ENCODE data around the gene PTK7.
A peak's percentile ranks its signal among the peaks of the same experiment; 100 is the strongest.

Gene PTK7

GRCh38 chr6:43146709-43147688 is 70.9 kb downstream of the PTK7 start:
- DNase-seq = no peak

- no peak for DNase-seq
Measured at GRCh38 chr6:43147691-43148477, 71.8 kb downstream of the PTK7 start.

- peak; percentile 49 for DNase-seq
Measured at GRCh38 chr6:43149265-43149664, 73.2 kb downstream of the PTK7 start.

- no peak for DNase-seq
Measured at GRCh38 chr6:43150051-43150751, 74.1 kb downstream of the PTK7 start.

- DNase-seq = no peak
Measured at GRCh38 chr6:43159599-43159998, 83.5 kb downstream of the PTK7 start.

- DNase-seq = no peak
Measured at GRCh38 chr6:43163899-43164298, 87.8 kb downstream of the PTK7 start.

DNA sequence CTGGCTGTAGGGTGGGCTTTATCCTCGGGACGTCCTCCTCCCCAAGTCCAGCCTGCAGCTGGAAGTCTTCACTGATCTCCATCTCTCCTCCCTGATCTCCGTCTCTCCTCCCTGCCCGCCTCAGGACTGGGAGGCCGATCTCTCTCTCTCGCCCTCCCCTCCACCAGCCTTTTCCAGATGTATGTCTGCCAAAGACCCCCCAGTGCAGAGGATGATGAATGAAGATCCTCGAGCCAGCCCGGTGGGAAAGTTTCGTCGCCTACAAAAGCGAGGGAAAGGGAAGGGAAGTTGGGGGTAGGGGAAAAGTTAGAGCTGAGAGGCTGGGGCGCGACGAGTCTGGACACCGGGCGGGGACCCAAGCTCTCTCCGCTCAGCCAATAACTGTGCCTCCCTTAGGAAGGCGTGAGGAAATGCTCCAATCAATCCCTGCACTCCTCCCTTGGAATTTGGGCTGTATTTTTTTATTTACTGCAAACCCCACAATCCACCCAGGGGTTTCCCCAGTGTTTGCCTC is 94.4 kb downstream of the PTK7 start:
- DNase-seq = no peak

DNA sequence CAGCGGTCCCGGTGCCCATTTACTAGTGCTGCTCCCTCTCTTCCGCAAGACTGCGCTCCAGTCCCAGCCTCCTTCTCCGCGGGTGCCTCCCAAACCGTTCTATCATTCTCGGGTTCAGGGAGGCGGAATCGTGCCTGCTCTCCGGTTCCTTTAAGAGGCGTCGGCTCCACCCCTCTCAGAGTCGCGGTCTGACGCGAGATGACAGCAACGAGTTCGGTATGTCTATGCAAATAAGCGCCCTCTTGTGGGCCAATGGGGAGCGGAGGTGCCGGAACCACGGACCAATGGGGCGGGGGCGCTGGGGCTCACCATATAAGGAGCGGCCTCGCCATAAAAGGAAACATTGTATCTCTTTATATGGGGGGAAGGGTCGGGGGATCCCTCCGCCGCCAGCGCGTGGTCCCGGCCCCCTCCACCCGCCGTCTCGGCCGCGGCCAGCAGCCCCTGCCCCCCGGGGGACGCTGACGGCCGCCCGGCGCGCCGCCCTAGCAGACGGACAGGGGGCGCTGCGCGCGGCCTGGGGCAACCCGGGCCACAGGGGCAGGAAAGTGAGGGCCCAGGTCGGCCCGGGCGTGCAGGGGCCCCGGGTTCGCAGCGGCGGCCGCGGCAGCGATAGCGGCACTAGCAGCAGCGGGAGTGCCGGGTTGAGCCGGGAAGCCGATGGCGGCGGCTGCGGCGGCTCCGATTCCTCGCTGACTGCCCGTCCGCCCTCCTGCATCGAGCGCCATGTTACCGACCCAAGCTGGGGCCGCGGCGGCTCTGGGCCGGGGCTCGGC is 95.0 kb downstream of the PTK7 start, which contains the start of gene SRF:
Gene SRF, plus strand, starts transcription at position 339 of the 776 bp plus-strand sequence. Its CDS starts 388 bp downstream, at position 727.
- DNase-seq = peak; percentile 100

- DNase-seq = no peak
Measured at GRCh38 chr6:43171707-43172103, 95.6 kb downstream of the PTK7 start.

- no peak for DNase-seq
Measured at GRCh38 chr6:43172104-43173007, 96.2 kb downstream of the PTK7 start.

- peak; percentile 35 for DNase-seq
Measured at GRCh38 chr6:43173591-43174262, 97.6 kb downstream of the PTK7 start.

GRCh38 chr6:43174263-43175112 is 98.4 kb downstream of the PTK7 start:
- peak; percentile 99 for DNase-seq

DNA sequence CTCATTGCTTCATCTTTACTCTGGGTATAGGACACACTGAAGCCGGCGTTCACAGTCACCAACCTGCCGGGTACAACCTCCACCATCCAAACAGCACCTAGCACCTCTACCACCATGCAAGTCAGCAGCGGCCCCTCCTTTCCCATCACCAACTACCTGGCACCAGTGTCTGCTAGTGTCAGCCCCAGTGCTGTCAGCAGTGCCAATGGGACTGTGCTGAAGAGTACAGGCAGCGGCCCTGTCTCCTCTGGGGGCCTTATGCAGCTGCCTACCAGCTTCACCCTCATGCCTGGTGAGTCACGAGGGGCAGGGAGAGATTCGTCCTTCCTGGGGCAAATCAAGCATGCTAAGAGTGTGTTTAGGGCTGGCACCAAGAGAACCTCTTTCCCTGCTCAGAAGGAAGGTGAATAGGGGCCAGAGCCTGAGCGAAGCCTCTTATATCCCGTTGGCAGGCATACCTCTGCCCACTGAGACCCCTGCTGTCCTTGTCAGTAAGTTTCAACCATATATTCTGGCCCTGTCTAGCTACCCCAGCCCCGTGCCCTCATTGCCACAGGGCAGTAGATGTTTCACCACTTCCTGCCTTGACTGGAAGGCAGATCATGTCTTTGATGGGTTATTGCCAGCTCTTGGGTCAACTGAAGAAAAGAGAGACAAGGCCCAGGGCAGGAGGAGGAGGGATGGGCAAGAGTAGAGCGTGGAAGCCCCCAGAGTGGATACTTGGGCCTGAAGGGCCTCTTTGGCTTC is 99.7 kb downstream of the PTK7 start:
- DNase-seq = no peak

DNA sequence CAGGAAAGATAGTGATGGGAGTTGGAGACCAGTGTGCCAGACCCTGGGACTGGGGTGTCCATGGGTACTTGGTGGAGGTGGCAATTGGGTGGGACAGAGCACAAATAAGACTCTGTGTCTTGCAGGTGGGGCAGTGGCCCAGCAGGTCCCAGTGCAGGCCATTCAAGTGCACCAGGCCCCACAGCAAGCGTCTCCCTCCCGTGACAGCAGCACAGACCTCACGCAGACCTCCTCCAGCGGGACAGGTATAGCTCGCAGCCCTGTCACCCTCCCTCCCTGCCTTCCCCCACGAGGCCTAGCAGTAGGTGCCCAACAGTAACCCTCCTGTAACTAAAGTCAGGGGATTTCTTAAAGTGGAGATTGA is 100.3 kb downstream of the PTK7 start:
- DNase-seq = no peak

- DNase-seq = no peak
Measured at GRCh38 chr6:43178150-43178549, 102.0 kb downstream of the PTK7 start.

- DNase-seq = no peak
Measured at GRCh38 chr6:43178951-43179830, 103.1 kb downstream of the PTK7 start.

DNA sequence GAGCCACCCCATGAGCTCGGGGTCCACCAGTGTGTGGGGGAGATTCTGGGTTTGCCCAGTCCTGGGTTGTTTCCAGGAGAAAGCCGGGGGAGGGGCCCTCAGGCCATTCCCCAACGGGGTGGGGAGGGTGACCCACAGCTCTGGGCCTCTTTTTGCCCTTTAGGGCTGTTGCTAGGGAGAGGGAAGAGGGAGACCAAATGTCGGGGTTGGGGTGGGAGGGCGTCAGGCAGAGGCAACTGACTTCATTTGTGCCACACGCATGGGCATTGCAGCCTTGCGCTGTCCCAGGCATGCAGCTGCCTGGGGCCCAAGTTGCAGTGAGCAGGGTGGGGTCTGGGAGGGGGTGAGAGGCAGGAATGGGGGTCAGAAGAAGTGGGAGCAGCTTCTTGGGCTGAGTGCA is 103.9 kb downstream of the PTK7 start:
- no peak for DNase-seq
